ENCODE results near the gene SLC25A23.

- TF ChIP-seq CTCF (IDR thresholded peaks at IDR 0.05): no peak
- no peak for TF ChIP-seq EP300 (IDR thresholded peaks at IDR 0.05)
These were observed 20.3 kb upstream of the SLC25A23 start for GRCh38 chr19:6479836-6480398.
